Muscle of back (tissue), 13 donors: Measurements from ENCODE around the gene TDG. TPM values are rescaled to one million over a fixed set of nuclear protein-coding genes. Genes with fewer than 3 reads are reported as not detected.

Experiments used
- DNase-seq, 3 donors: peaks; one replicate each; pipeline versions ENCODE4 v3.0.0 to v3.0.0-alpha.2; 2013
- long read RNA-seq, 9 donors: transcript quantifications; one replicate each; lab custom pipeline, GENCODE V29; 2026
- polyA plus RNA-seq, 10 donors: library from polyadenylated mRNA; unstranded; fragments of 120-200 nt; gene quantifications; one replicate each; pipeline ENCODE4 v1.2.1, GENCODE V29; 2013; ENCODE audit not compliant: insufficient read length in 10 of 10

TDG gene
- polyA plus RNA-seq, result 10 to 100 TPM; 23.3 to 39.6 (median 32.0) TPM
- long read RNA-seq, donor 1, transcript TDG-202 (10 exons, 3,251 nt), result major isoform, 5 of 76 reads
- long read RNA-seq, donor 1, partial matches to known transcripts, result 31 of 76 reads
- long read RNA-seq, donor 1, other reads (novel, unspliced or antisense), result 35 of 76 reads
- long read RNA-seq, donor 2, transcript TDG-208 (3 exons, 1,139 nt), result major isoform, 12 of 24 reads
- long read RNA-seq, donor 2, partial matches to known transcripts, result 10 of 24 reads
- long read RNA-seq, donor 2, other reads (novel, unspliced or antisense), result 0 of 24 reads
- long read RNA-seq, donor 3, result 0 reads
- long read RNA-seq, donor 4, transcript TDG-202 (10 exons, 3,251 nt), result major isoform, 5 of 9 reads
- long read RNA-seq, donor 4, partial matches to known transcripts, result 0 of 9 reads
- long read RNA-seq, donor 4, other reads (novel, unspliced or antisense), result 0 of 9 reads
- long read RNA-seq, donor 5, transcript TDG-208 (3 exons, 1,139 nt), result major isoform, 11 of 205 reads
- long read RNA-seq, donor 5, partial matches to known transcripts, result 125 of 205 reads
- long read RNA-seq, donor 5, other reads (novel, unspliced or antisense), result 68 of 205 reads
- long read RNA-seq, donor 6, transcript TDG-208 (3 exons, 1,139 nt), result major isoform, 11 of 15 reads
- long read RNA-seq, donor 6, partial matches to known transcripts, result 0 of 15 reads
- long read RNA-seq, donor 6, other reads (novel, unspliced or antisense), result 0 of 15 reads
- long read RNA-seq, donor 7, transcript TDG-202 (10 exons, 3,251 nt), result minor isoform, 7 of 172 reads
- long read RNA-seq, donor 7, transcript TDG-208 (3 exons, 1,139 nt), result major isoform, 12 of 172 reads
- long read RNA-seq, donor 7, partial matches to known transcripts, result 97 of 172 reads
- long read RNA-seq, donor 7, other reads (novel, unspliced or antisense), result 55 of 172 reads
- long read RNA-seq, donor 8, transcript TDG-208 (3 exons, 1,139 nt), result major isoform, 6 of 7 reads
- long read RNA-seq, donor 8, partial matches to known transcripts, result 0 of 7 reads
- long read RNA-seq, donor 8, other reads (novel, unspliced or antisense), result 0 of 7 reads
- long read RNA-seq, donor 9, partial matches to known transcripts, result 0 of 3 reads
- long read RNA-seq, donor 9, other reads (novel, unspliced or antisense), result 0 of 3 reads

- peak; percentile 99 for DNase-seq
These were observed at the start of gene TDG for GRCh38 chr12:103965590-103966504. Gene TDG, plus strand, starts transcription at chr12:103965872. Its CDS starts 166 bp downstream, at chr12:103966038.

GRCh38 chr12:103917873-103918272, 47.8 kb upstream of the TDG start:
- no peak for DNase-seq

DNA sequence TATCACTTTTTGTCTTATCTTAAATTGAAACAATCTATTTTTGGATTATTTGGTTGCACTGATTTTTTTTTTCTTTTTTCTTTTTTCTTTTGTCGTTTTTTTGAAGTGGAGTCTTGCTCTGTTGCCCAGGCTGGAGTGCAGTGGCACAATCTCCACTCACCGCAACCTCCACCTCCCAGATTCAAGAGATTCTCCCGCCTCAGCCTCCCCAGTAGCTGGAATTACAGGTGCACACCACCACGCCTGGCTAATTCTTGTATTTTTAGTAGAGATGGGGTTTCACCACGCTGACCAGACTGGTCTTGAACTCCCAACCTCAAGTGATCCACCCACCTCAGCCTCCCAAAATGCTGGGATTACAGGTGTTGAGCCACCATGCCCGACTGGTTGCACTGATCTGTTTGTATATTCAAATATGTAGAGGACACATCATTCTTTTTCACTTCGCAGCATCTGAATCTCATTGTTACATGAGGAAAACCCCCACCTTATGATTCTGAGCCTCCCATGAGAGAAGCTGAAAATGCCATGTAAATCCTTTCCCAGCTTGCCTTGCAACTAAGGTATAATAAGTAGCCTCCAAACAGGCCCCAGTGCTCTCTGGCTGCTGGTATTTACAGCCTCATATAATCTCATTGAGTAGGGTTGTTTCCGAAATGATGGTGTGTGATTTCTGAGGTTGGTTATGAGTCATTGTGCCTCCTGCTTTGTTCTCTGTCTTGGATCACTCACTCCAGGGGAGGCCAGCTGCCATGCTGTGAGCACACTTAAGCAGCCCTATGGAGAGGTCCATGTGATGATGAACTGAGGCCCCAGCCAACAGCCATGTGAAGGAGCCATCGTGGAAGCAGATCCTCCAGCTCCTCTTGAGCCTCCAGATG, 40.7 kb upstream of the TDG start:
- DNase-seq, result no peak

- DNase-seq, result no peak
These were observed 37.0 kb upstream of the TDG start for GRCh38 chr12:103928682-103929045.

DNA sequence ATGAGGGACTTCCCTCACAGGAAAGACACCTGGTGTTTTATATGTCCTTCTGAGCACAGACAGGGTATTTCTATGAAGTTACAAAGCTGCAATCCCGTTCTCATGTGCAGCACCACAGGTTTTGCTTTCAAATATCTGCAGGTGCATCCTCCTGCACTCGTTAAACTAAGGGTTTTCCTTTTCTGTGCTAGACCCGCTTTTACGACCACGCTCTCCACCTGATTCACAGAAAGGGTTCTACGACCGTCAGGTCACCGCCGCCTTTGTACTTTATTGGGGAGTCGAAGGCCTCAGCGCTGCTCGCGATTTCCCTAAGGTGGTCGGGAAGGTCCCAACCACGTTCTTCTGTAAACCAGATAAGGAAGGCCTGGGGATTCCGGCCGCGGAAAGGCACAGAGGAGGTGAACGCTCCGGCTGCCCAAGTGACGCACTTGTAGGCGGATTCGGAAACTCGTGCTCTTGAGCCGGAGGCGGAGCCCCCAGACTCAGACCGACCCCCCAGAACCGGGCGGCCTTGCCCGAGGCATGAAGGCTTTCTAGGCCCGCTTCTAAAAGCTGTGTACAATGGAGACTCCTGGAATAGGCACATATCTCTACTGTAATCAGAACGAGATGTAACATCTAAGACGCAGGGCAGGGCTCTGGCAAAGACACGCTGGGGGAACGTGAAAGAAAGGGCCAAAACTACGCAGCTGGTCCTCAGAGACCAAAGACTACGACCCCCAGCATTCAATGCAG, 36.5 kb upstream of the TDG start:
- DNase-seq, result peak; percentile 93 to 98 (median 93)

DNA sequence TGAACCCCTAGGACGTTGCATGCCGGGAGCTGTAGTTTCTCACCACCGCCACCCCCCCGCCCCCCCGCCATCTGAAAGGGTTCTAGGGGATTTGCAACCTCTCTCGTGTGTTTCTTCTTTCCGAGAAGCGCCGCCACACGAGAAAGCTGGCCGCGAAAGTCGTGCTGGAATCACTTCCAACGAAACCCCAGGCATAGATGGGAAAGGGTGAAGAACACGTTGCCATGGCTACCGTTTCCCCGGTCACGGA, 36.0 kb upstream of the TDG start:
- DNase-seq, result no peak

DNA sequence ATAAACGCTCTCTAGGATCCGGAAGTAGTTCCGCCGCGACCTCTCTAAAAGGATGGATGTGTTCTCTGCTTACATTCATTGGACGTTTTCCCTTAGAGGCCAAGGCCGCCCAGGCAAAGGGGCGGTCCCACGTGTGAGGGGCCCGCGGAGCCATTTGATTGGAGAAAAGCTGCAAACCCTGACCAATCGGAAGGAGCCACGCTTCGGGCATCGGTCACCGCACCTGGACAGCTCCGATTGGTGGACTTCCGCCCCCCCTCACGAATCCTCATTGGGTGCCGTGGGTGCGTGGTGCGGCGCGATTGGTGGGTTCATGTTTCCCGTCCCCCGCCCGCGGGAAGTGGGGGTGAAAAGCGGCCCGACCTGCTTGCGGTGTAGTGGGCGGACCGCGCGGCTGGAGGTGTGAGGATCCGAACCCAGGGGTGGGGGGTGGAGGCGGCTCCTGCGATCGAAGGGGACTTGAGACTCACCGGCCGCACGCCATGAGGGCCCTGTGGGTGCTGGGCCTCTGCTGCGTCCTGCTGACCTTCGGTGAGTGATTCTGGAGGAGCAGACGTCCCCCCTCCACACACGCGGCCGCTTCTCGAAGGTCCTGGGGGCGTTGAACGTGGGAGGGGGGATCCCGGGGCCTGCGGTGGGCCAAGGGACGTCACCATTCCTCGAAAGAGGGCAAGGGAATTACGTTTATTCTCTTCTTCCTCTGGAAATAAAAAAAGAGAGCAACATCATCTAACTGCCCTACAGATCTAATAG, 35.5 kb upstream of the TDG start, which contains the start of gene HSP90B1:
Gene HSP90B1, plus strand, starts transcription at position 377 of the 753 bp plus-strand sequence. Its CDS starts 106 bp downstream, at position 483.
- peak; percentile 100 for DNase-seq

DNA sequence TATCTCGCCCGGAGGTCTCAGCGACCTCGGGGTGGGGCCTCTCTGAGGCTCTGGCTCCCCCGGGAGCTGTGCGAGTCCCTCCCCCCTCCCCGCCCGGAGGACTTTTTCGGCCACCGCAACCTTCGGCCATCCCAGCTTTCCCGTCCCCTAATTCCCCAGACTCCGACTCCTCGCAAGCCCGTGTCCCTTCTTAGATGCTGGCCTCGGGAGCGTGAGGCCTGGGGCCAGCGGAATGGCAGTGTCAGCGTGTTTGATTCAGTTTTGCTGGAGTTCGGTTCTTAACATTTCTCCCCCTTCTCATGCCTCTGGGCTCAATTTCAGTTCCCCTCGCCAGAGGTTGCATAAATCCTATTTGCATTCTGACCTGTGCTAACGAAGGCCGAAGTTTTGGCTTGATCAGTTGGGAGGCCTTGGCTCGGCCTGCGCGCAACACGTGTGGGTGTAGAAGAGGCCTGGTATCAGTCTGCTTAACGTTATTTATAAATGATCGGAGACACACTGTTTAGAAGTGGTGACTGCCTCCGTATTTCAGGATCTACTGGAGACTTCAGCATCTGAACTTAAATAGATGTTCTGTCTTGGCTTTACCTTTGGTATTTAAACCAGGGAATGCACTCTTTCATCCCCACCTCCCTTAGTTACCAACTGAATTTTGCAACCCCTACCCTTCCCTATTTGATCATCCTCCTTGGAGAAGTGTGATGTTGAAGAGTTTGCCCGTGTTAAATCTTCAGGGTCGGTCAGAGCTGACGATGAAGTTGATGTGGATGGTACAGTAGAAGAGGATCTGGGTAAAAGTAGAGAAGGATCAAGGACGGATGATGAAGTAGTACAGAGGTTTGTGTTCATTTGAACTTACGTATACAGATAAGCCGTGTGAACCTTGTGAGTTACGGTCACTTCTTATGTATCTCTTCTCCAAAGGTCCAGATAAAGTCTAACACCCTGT, 34.6 kb upstream of the TDG start:
- peak; percentile 22 to 87 (median 58) for DNase-seq

GRCh38 chr12:103933237-103933636, 32.4 kb upstream of the TDG start:
- no peak for DNase-seq

- DNase-seq, result no peak
These were observed 29.0 kb upstream of the TDG start for GRCh38 chr12:103936679-103937078.

DNA sequence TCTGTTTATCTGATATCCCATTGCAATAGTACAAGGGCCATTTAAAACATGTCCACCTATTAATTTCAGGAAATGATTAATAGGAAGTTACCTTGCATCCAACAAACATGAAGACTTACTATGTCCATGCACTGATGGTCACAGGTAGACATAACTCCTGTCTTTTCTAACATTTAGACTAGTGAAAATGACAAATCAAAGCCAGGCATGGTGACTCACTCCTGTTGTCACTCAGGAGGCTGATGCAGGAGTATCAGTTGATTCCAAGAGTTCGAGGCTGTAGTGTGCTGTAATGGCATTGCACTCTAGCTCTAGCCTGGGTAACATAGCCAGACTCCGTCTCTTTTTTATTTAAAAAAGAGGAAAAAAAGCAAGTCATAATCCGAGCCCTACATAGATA, 20.7 kb upstream of the TDG start:
- DNase-seq, result no peak

DNA sequence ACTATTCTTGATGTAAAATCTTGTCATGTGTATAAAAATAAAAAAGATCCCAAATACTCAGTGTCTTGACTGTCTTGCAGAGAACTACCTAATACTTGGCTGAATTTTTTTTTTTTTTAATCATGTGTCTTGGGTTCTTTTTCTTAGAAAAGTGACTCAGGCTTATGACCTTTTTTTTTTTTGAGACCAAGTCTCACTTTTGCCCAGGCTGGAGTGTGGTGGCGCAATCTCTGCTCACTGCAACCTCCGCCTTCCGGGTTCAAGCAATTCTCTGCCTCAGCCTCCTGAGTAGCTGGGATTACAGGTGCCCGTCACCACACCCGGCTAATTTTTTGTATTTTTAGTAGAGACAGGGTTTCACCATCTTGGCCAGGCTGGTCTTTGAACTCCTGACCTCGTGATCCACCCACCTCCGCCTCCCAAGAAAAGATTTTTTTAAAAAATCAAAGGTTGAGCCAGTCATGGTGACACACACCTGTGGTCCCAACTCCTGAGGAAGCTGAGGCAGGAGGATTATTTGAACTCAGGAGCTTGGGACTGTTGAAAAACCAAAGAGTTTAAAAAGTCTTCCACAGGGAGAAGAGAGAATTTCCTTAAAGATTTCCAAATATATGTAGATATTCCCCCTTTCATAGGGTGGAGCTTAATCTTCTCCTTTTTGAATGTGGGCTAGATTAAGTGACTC, 17.7 kb upstream of the TDG start:
- no peak for DNase-seq

GRCh38 chr12:103948746-103949406, 16.8 kb upstream of the TDG start:
- DNase-seq, result no peak

GRCh38 chr12:103952497-103952896, 13.2 kb upstream of the TDG start:
- DNase-seq, result no peak

DNA sequence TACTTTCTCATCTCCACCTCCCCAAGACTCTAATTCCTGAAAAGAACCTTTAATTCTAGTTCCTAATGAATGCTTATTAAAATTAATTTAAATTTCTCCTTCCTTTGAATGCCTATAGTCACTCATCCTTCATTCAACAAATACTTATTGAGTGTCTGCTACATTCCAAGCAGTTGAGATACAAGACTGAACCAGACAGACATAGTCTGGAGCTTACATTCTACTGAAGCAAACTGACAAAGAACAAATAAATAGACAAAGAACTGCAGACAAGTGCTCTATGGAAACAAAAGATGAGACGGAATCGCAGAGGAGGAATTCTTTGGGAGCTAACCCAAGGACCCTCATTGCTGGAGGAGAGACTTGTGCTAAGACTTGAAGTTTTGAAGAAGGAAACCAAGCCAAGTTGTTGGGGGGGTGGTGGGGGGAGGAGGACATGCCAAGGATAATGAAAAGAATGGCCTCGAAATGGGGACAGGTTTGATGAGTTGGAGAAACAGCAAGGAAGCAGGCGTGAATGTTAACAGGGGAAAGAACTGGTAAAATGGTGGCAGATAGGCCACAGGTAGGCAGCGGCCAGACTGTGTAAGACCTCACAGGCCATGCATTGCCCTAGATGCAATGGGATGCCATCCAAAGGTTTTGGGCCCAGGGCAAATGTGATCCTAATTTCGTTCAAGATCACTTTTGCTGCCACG, 9.7 kb upstream of the TDG start:
- DNase-seq, result no peak
